Small intestine (tissue), 7 donors: ENCODE results near the gene SORCS2. TPM values are rescaled to one million over a fixed set of nuclear protein-coding genes. Genes with fewer than 3 reads are reported as not detected.

ENCODE experiments used
- DNase-seq, 2 donors: peaks; one replicate each; pipeline versions ENCODE4 v3.0.0 to v3.0.0-alpha.2; 2013
- FAIRE-seq: peaks from 2 replicates; lab custom pipeline; 2012; peaks lifted over from hg19 to GRCh38; lab: Jason Lieb, UNC
- H3K27ac ChIP-seq, 3 donors: one replicate each; pipeline ENCODE4 v1.5.1; 2013; ENCODE audit warnings: low read length in 2 of 3, mild to moderate bottlenecking in 2 of 3, control low read depth in 1 of 3, inconsistent platforms in 1 of 3, low read depth in 1 of 3, moderate library complexity in 1 of 3
- H3K27me3 ChIP-seq, 3 donors: one replicate each; pipeline ENCODE4 v1.6.1; 2013; ENCODE audit warnings: low read length in 3 of 3, inconsistent platforms in 1 of 3; ENCODE audit not compliant: control insufficient read depth in 3 of 3, insufficient read depth in 3 of 3
- H3K36me3 ChIP-seq, 3 donors: one replicate each; pipeline ENCODE4 v1.6.1; 2013; ENCODE audit warnings: low read length in 3 of 3, inconsistent platforms in 1 of 3, low read depth in 1 of 3, mild to moderate bottlenecking in 1 of 3, moderate library complexity in 1 of 3; ENCODE audit not compliant: control insufficient read depth in 3 of 3, insufficient read depth in 2 of 3
- H3K4me1 ChIP-seq, 3 donors: one replicate each; pipeline ENCODE4 v1.6.1; 2013; ENCODE audit warnings: low read length in 2 of 3, inconsistent platforms in 1 of 3, low read depth in 1 of 3, mild to moderate bottlenecking in 1 of 3, moderate library complexity in 1 of 3; ENCODE audit not compliant: control insufficient read depth in 3 of 3, insufficient read depth in 2 of 3
- H3K4me3 ChIP-seq, 3 donors: one replicate each; pipeline ENCODE4 v1.5.1; 2013; ENCODE audit warnings: low read length in 3 of 3, control low read depth in 1 of 3, inconsistent platforms in 1 of 3, low read depth in 1 of 3, mild to moderate bottlenecking in 1 of 3, moderate library complexity in 1 of 3
- H3K9me3 ChIP-seq, 2 donors: one replicate each; pipeline ENCODE4 v1.6.1; 2013; ENCODE audit warnings: low read depth in 1 of 2, low read length in 1 of 2; ENCODE audit not compliant: control insufficient read depth in 2 of 2, insufficient read depth in 1 of 2
- WGBS, 3 donors: extraction: QIAGEN DNeasy Blood & Tissue Kit; methylation state at CpG; one replicate each; pipeline ENCODE4 v1.1.7; 2013; 5-methylcytosine and 5-hydroxymethylcytosine counted together
- polyA plus RNA-seq, 4 donors: library from polyadenylated mRNA; stranded (reverse) in 3 of 4; unstranded in 1 of 4; fragments of 200-250 nt in 3 of 4; fragments of 120-200 nt in 1 of 4; gene quantifications; one replicate each; pipeline versions ENCODE4 v1.2.1 to v1.2.3, GENCODE V29; 2013
- donor health status: healthy with polysubstance abuse.
- donor health status: control.
- donor health status: control.
- donor health status: Bipolar disorder and iron deficiency.
- donor health status: healthy.

The SORCS2 gene
- polyA plus RNA-seq, 4 donors = 0.63 to 3.3 (median 2.2) TPM; not detected in 1

DNA sequence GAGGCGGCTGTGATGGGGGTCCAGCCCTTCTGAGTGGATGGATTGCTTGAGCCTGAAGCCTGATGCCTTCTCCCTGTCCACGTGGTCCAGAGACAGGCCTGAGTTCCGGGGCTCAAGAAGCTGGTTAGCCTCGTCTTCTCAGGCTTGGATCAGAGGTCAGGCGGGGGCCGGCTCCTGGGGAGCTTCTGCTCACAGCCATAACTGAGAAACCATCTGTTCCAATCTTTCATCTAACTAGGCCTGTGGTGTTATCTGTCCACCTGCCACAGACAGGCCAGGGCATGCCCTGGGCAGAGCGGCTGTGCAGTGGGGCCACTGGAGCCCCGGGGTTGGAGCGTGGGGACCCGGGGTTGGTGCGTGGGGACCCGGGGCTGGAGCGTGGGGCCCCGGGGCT, 63.1 kb downstream of the SORCS2 start:
- Histone ChIP-seq H3K36me3 (no peaks in the 10 kb centered on the region), H3K9me3 (no peaks in the 10 kb centered on the region), H3K4me1 (no peaks in the 10 kb centered on the region), H3K27ac (no peak overlapping the region), H3K4me3 (no peak overlapping the region), H3K27me3 (no peaks in the 10 kb centered on the region)
- no peak for FAIRE-seq
- no peak for DNase-seq
- 79 to 88% (median 81%) methylated on average over 9 to 14 of the region's 14 CpGs for WGBS, 3 donors

DNA sequence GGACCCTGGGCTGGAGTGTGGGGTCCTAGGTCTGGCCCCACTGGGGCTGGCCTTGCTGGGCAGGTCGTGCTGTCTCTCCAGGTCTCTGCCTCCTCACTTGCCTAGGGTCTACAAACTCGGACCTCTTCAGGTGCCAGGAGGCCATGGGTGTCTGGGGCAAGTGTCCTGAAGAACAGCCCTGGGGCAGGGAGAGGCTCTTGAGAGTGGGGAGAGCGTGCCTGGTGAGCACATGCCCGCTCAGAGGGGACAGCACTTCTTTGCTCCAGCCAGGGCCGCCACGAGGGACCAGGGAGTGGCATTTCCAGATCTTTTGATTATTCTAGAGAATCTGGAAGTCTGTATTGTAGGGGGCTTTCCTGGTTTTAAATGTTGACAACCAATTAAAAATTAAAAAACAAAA, 63.7 kb downstream of the SORCS2 start:
- Histone ChIP-seq H3K4me1 (no peaks in the 10 kb centered on the region), H3K4me3 (no peak overlapping the region), H3K27me3 (no peaks in the 10 kb centered on the region), H3K36me3 (no peaks in the 10 kb centered on the region), H3K27ac (no peak overlapping the region), H3K9me3 (no peaks in the 10 kb centered on the region)
- WGBS, 3 donors = 58 to 79% (median 65%) methylated on average over 6 of the region's 6 CpGs
- FAIRE-seq = no peak
- no peak for DNase-seq

DNA sequence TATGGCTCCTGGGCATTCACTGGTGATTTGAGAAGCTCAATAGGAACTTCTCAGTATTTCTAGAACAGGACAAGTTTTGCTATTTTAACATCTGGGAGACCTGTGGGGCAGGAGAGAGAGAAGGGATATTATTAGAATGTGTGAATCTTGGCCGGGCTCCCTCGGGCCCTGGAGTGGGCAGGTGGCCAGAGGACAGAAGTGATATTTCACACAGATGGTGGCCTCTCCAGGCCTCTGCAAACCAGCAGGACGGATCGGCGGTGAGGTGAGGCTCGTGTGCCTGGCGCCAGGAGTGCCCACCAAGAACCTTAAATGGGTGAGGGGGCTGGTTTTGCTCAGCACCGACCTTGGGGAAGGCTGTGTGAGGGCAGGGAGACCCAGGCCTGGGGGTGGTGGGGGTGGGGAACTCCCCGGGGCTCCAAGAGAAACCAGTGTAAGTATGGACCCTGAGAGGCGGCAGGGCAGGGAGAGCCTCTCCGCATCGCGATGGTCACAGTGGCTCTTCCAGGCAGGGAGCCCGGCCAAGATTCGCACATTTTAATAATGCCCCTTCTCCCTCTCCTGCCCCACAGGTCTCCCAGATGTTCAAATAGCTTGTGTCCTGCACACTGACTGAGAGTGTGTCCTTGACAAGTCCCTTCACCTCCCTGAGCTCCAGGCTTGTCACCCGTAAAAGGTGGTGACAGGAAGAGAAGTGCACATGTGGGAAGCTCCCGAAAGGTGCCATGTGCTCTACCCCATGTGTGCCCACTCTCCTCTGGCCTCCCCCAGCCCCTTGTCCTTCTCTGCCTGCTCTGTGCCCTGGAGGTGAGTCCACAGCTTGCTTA, 64.9 kb downstream of the SORCS2 start:
- FAIRE-seq (no peak), DNase-seq (no peak)
- H3K27ac ChIP-seq = no peak overlapping the region
- no peak overlapping the region for H3K4me3 ChIP-seq
- 71 to 75% (median 74%) methylated on average over 17 of the region's 17 CpGs for WGBS, 3 donors
- no peaks in the 10 kb centered on the region for H3K27me3 ChIP-seq
- H3K4me1 ChIP-seq = no peaks in the 10 kb centered on the region
- H3K9me3 ChIP-seq = no peaks in the 10 kb centered on the region
- no peaks in the 10 kb centered on the region for H3K36me3 ChIP-seq

DNA sequence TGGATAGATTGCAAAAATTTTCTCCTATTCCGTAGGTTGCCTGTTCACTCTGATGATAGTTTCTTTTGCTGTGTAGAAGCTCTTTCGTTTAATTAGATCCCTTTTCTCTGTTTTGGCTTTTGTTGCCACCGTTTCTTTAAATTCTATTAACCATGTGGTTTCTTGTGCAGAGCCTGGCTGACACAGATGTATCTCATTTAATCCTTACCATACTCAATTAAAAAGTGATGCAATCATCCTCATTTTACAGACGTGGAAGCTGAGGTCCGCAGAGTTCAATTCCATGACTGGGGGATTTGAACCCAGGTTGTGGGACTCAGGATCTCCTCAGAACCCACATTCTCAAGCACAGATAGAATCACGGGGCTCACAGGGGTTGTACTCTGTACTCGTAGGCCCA, 66.7 kb downstream of the SORCS2 start:
- 70 to 82% (median 71%) methylated on average over 7 of the region's 7 CpGs for WGBS, 3 donors
- H3K27me3 ChIP-seq = no peaks in the 10 kb centered on the region
- DNase-seq = no peak
- H3K36me3 ChIP-seq = no peaks in the 10 kb centered on the region
- no peaks in the 10 kb centered on the region for H3K9me3 ChIP-seq
- no peak for FAIRE-seq
- no peak overlapping the region for H3K4me3 ChIP-seq
- H3K4me1 ChIP-seq = no peaks in the 10 kb centered on the region
- H3K27ac ChIP-seq = no peak overlapping the region

DNA sequence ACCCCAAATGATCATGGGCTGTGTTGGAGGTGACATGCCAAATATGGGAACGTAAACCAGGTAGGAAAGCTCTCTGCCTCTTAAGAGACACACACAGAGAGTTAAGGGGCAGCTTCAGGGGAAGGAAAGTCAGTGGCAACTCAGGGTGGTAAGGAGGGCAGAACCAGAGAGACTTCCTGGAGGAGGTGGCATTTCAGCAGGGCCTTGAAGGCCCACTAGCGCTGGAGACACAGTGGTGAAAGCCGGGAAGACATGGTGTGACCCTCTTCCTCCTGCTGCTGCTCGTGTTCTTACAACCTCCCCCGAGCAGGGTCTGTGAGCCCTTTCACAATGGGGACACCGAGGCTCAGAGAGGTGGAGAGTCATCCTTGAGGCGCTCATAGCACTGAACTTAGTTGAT, 68.2 kb downstream of the SORCS2 start:
- no peaks in the 10 kb centered on the region for H3K36me3 ChIP-seq
- no peaks in the 10 kb centered on the region for H3K9me3 ChIP-seq
- H3K27ac ChIP-seq = no peak overlapping the region
- WGBS, 3 donors = 83 to 86% (median 84%) methylated on average over 7 of the region's 7 CpGs
- FAIRE-seq = no peak
- no peaks in the 10 kb centered on the region for H3K4me1 ChIP-seq
- DNase-seq = no peak
- no peaks in the 10 kb centered on the region for H3K27me3 ChIP-seq
- no peak overlapping the region for H3K4me3 ChIP-seq

DNA sequence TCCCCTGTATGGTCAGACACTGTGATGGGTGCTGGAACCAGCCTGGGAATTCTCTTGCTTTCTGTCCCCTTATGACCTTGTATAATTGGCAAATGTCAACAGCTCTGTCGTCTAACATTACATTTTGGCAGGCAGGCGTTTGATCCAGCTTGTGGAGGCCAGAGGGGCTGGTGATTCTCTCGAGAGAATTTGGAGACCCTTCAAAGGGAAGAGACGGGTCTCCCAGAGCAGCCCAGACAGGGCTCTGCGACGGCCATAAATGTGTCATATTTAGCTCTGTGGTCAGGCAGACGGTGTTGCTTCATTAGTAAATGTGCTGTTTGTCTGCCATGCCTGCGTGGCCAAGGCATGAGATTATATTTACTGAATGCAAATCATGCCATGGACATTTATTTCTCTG, 68.7 kb downstream of the SORCS2 start:
- Histone ChIP-seq H3K9me3 (no peaks in the 10 kb centered on the region), H3K4me3 (no peak overlapping the region), H3K36me3 (no peaks in the 10 kb centered on the region), H3K4me1 (no peaks in the 10 kb centered on the region), H3K27ac (peak overlapping the region in 1 of 3 donors; percentile 12), H3K27me3 (no peaks in the 10 kb centered on the region)
- 41 to 49% (median 46%) methylated on average over 8 of the region's 8 CpGs for WGBS, 3 donors
- FAIRE-seq (no peak), DNase-seq (no peak)

DNA sequence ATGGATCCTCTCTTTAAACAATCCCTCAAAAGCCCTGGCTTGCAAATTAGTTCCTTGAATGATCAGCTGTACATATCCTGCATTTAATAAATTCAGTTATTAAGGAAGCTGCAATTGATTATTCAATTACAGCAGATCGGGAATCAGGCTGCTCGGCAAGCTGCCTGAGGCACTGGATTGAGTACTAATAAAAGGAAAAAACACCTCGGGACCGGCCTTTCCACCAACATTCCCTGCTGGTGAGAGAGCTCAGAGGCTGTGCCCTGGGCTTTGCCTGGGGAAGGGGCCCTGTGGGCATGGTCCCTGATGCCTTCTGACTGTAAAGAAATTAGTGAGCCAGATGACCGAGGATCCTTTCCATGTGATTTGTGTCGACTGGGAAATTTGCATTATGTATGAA, 69.2 kb downstream of the SORCS2 start:
- FAIRE-seq = no peak
- Histone ChIP-seq H3K27me3 (no peaks in the 10 kb centered on the region), H3K36me3 (no peaks in the 10 kb centered on the region), H3K27ac (no peak overlapping the region), H3K9me3 (no peaks in the 10 kb centered on the region), H3K4me3 (no peak overlapping the region), H3K4me1 (no peaks in the 10 kb centered on the region)
- DNase-seq = no peak
- WGBS, 3 donors = 60 to 77% (median 67%) methylated on average over 6 of the region's 6 CpGs

DNA sequence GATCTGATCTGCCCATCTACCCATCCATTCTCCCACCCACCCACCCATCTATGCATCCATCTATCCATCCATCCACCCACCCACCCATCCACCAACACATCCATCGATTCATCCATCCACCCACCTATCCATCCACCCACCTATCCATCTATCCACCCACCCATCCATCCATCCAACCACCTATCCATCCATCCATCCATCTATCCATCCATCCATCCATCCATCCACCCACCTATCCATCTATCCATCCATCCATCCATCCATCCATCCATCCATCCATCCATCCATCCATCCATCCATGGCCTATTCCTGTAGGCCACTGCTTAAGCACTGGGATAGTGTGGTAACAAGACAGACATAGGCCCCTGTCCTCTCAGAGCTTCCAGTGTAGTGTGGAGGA, 69.8 kb downstream of the SORCS2 start:
- whole genome bisulfite sequencing, 3 donors = 90 to 100% methylated on average over 1 of the region's 1 CpG; no CpG with 5 or more reads in 1 of the 3 donors
- DNase-seq (no peak), FAIRE-seq (no peak)

DNA sequence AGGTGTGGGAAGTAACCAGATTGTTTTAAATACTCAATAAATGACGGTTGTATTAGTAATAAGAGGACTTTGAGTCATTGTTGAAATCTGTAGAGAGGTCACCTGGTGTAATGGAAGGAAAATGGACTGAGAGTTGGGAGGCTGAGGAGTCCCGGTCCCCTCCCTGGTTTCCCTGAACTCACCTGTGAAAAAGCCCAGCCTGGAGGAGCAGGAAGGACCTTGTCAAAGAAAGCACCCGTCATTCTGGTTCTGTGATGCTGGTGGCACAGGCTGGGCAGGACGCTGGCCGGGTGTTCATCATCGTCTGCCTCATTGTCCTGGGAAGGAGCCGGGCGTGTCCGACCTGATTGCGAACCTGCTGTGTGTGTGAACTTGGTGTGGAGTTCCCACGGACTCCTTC, 70.8 kb downstream of the SORCS2 start:
- Histone ChIP-seq H3K4me3 (no peak overlapping the region), H3K36me3 (no peaks in the 10 kb centered on the region), H3K9me3 (no peaks in the 10 kb centered on the region), H3K27me3 (no peaks in the 10 kb centered on the region), H3K4me1 (no peaks in the 10 kb centered on the region), H3K27ac (no peak overlapping the region)
- no peak for DNase-seq
- FAIRE-seq = no peak
- 33 to 65% (median 48%) methylated on average over 11 of the region's 11 CpGs for WGBS, 3 donors

More for the DNA sequence above, 69.8 kb downstream of the SORCS2 start:
- no peak overlapping the region for H3K4me3 ChIP-seq
- H3K27me3 ChIP-seq = no peaks in the 10 kb centered on the region
- H3K9me3 ChIP-seq = no peaks in the 10 kb centered on the region
- H3K36me3 ChIP-seq = no peaks in the 10 kb centered on the region
- H3K27ac ChIP-seq = no peak overlapping the region
- H3K4me1 ChIP-seq = no peaks in the 10 kb centered on the region
